ENCODE measurements around the gene SSTR4. TPM values are rescaled to one million over a fixed set of nuclear protein-coding genes. Genes with fewer than 3 reads are reported as not detected.

SSTR4 gene, protein sequence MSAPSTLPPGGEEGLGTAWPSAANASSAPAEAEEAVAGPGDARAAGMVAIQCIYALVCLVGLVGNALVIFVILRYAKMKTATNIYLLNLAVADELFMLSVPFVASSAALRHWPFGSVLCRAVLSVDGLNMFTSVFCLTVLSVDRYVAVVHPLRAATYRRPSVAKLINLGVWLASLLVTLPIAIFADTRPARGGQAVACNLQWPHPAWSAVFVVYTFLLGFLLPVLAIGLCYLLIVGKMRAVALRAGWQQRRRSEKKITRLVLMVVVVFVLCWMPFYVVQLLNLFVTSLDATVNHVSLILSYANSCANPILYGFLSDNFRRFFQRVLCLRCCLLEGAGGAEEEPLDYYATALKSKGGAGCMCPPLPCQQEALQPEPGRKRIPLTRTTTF
- total RNA-seq (2022; extraction: Qiagen RNA extraction), result 0.43 to 1.1 TPM (median 0.64 TPM) in 5 replicates

GRCh38 chr20:23034721-23035671 lies at the start of gene SSTR4:
TSS of gene SSTR4 (plus strand) at chr20:23035312. CDS start at chr20:23035484, 172 bp downstream.

GRCh38 chr20:23049201-23050075 lies 14.3 kb downstream of the SSTR4 start, which contains the start of gene THBD:
TSS of gene THBD (minus strand) at chr20:23049672. CDS start at chr20:23049504, 168 bp downstream.

GRCh38 chr20:23086056-23086566 lies 51.0 kb downstream of the SSTR4 start, which contains the start of gene CD93:
TSS of gene CD93 (minus strand) at chr20:23086324. CDS start at chr20:23086192, 132 bp downstream.

Other genes starting within 250 kb of the SSTR4 start
- gene THBD, start 14.4 kb downstream of the SSTR4 start, total RNA-seq (2022; extraction: Qiagen RNA extraction), result 110 to 160 TPM (median 137 TPM) in 5 replicates
- gene CD93, start 51.0 kb downstream of the SSTR4 start, total RNA-seq (2022; extraction: Qiagen RNA extraction), result 0.02 TPM in 1 of 5 replicates, not detected in the others

All from A549 treated with dexamethasone at 1 μM for 4 hours (cell line).